GM12892 (cell line): ENCODE data around the gene DNASE2.

Experiments
- POLR2A ChIP-seq: IDR thresholded peaks from 2 replicates; pipeline ENCODE4 v1.6.1; 2011; ENCODE audit warnings: low read depth, low read length, control low read depth
- POLR2AphosphoS5 ChIP-seq: IDR thresholded peaks from 2 replicates; pipeline ENCODE4 v1.6.1; 2011; ENCODE audit warnings: low read depth, low read length, control low read depth
- TAF1 ChIP-seq: IDR thresholded peaks from 2 replicates; pipeline ENCODE4 v1.6.1; 2011; ENCODE audit warnings: low read depth, mild to moderate bottlenecking, control low read depth, low read length, borderline replicate concordance

DNA sequence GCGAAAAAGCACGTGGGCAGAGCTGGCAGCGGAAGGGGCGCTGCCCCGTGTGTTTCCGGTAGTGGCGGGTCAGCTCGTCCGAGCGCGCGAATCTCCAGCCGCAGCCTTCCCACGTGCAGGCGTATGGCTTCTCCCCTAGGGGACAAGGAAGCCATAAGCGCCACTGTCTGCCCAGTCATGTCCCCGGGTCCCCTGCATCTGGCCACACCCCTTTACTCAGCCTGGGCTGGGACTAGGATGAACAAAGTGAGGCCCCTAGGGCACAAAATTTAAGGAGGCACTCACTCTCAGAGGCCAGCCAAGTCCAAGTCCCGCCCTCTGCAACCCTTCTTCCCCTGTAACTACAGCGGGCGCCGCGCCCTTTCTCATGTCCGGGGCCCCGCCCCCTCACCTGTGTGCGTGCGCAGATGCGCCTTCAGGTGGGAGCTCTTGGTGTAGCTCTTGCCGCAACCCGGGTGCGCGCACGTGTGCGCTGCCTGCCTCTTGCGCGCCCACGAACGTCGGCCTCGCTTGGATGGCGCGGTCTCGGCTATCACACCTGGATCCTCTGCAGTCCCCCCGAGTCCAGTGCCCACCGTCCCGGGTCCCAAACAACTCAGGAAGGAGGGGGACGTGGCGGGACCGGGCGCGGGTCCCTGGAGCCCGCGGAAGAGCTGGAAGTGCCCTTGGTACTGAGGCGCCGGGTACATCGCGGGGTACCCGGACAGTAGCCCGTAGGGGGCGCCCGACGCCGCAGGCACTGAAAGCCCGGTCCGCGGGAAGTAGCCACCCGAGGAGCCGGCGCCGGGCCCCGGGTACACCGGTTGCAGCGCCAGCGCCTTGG is 3.9 kb upstream of the DNASE2 start:
- no peak for TF ChIP-seq POLR2A
- no peak for TF ChIP-seq POLR2AphosphoS5
- no peak for TF ChIP-seq TAF1
